AG09309 (cell line): Measurements from ENCODE around the gene PGF.

Source experiments
- DNase-seq: peaks from one replicate; pipeline ENCODE4 v3.0.0-alpha.2; 2010; ENCODE audit warnings: low read depth
- H3K4me3 ChIP-seq: 2 replicates; pipeline ENCODE4 v1.5.1; 2011; ENCODE audit warnings: mild to moderate bottlenecking, low read depth, low read length, moderate library complexity; ENCODE audit not compliant: control insufficient read depth
- CTCF ChIP-seq: IDR thresholded peaks from 2 replicates; pipeline ENCODE4 v1.5.1; 2011; ENCODE audit warnings: mild to moderate bottlenecking, low read depth, low read length, inconsistent platforms; ENCODE audit not compliant: insufficient read depth, control insufficient read depth; ENCODE audit errors: missing control alignments

Gene PGF

GRCh38 chr14:74988993-74989392 lies 33.6 kb upstream of the PGF start:
- H3K4me3 ChIP-seq: no peak overlapping the region
- no peak for TF ChIP-seq CTCF
- no peak for DNase-seq

GRCh38 chr14:74988131-74988530 lies 32.7 kb upstream of the PGF start:
- no peak for TF ChIP-seq CTCF
- H3K4me3 ChIP-seq: no peak overlapping the region
- DNase-seq: no peak

- no peak overlapping the region for H3K4me3 ChIP-seq
- TF ChIP-seq CTCF: no peak
- DNase-seq: no peak
Measured at GRCh38 chr14:74985806-74986205, 30.4 kb upstream of the PGF start.

GRCh38 chr14:74985028-74985310 lies 29.6 kb upstream of the PGF start:
- DNase-seq: no peak
- no peak for TF ChIP-seq CTCF

GRCh38 chr14:74984236-74985027 lies 29.0 kb upstream of the PGF start:
- TF ChIP-seq CTCF: no peak
- H3K4me3 ChIP-seq: no peak overlapping the region
- no peak for DNase-seq

More at GRCh38 chr14:74985028-74985310, 29.6 kb upstream of the PGF start:
- H3K4me3 ChIP-seq: no peak overlapping the region

- no peak for DNase-seq
- no peak overlapping the region for H3K4me3 ChIP-seq
- TF ChIP-seq CTCF: no peak
Measured at GRCh38 chr14:74983343-74983742, 27.9 kb upstream of the PGF start.
